Measurements from ENCODE around the gene GUCA2A.

GRCh38 chr1:42163114-42163513 is 1.4 kb downstream of the GUCA2A start:
- no peak for TF ChIP-seq CTCF (conservative IDR thresholded peaks at IDR 0.05 in 1 of 2, IDR thresholded peaks at IDR 0.05 in 1 of 2; ENCODE audit: low read depth in 1 of 2, low read length in 2 of 2)
- no peak for TF ChIP-seq EZH2 (IDR thresholded peaks at IDR 0.05; ENCODE audit: low read length, missing control alignments)

All from fibroblast of lung (primary cell).